Measurements from ENCODE around the gene C16orf86. TPM values are rescaled to one million over a fixed set of nuclear protein-coding genes. Genes with fewer than 3 reads are reported as not detected.

Gene C16orf86
- total RNA-seq, 1 experiment from 2014 or later: 0.34 TPM

DNA sequence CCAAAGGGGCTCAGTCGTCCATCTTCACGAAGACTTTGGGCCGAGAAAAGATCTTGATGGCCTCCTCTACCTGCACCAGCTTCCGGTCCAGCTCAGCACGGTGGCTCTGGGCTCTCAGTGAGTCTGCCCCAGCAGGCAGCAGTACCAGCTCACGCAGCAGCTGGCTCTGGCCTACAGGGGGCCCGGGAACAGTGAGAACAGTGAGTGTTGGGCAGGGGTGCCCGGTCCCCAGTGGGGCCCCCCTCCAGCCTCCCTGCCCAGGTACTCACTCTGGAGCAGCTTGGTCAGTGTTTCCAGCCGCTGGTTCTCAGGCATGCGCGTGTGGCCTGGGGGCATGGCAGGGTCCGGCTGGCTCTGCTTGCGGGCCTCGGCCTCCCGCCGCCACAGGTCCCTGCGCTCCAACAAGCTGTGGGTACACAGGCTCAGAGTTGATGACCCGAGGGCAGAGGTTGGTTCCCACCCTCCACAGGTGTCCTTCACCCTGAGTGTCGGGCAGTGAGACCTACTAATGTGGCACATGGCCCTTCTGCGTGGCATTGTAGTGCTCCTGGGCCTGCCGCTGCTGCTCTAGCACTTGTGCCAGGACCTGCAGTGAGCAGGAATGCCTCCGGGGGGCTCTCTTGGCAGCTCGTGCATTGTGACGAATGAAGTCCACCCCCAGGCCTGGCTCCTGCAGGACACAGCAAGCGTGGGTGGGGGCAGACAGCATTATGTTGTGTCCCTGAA, 3.3 kb upstream of the C16orf86 start:
- Mint-ChIP-seq H3K9me3 (ENCODE audit: unreplicated experiment) (no peaks in the 10 kb centered on the region), H3K36me3 (ENCODE audit: insufficient read depth, unreplicated experiment) (peaks cover 37% of the 10 kb centered on the region), H3K27me3 (ENCODE audit: insufficient read depth, unreplicated experiment) (no peaks in the 10 kb centered on the region), H3K4me3 (ENCODE audit: unreplicated experiment) (no peak overlapping the region), H3K4me1 (ENCODE audit: low read depth, unreplicated experiment) (no peaks in the 10 kb centered on the region), H3K27ac (ENCODE audit: unreplicated experiment) (no peak overlapping the region)
- BruUV-seq (replicated peaks): no TSS peak
- intact Hi-C loops (cut with micrococcal nuclease; ENCODE audit: unreplicated experiment): no loop called here
- POLR2A ChIA-PET: no interaction called here
- Histone ChIP-seq H3K27me3 (replicated peaks; ENCODE audit: control insufficient read depth, insufficient read depth, low read length) (no peaks in the 10 kb centered on the region), H3K4me1 (peaks cover 17% of the 10 kb centered on the region), H3K36me3 (ENCODE audit: control insufficient read depth, insufficient read depth, low read length) (no peaks in the 10 kb centered on the region), H3K9me3 (no peaks in the 10 kb centered on the region), H3K4me3 (ENCODE audit: low read depth, low read length) (no peak overlapping the region)
- CTCF ChIA-PET: interaction anchor here (0.6 to 6.3 kb wide), 3 partner anchors 126 to 145 kb away, joined by 3 to 60 read pairs (median 3); no protein-coding TSS in a partner anchor
- DNase-seq: peak; percentile 56 to 61
- TF ChIP-seq, protein P1, sequence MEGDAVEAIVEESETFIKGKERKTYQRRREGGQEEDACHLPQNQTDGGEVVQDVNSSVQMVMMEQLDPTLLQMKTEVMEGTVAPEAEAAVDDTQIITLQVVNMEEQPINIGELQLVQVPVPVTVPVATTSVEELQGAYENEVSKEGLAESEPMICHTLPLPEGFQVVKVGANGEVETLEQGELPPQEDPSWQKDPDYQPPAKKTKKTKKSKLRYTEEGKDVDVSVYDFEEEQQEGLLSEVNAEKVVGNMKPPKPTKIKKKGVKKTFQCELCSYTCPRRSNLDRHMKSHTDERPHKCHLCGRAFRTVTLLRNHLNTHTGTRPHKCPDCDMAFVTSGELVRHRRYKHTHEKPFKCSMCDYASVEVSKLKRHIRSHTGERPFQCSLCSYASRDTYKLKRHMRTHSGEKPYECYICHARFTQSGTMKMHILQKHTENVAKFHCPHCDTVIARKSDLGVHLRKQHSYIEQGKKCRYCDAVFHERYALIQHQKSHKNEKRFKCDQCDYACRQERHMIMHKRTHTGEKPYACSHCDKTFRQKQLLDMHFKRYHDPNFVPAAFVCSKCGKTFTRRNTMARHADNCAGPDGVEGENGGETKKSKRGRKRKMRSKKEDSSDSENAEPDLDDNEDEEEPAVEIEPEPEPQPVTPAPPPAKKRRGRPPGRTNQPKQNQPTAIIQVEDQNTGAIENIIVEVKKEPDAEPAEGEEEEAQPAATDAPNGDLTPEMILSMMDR (IDR thresholded peaks at IDR 0.05; ENCODE audit: insufficient read depth in 1 of 2, low read depth in 1 of 2, low read length in 1 of 2, severe bottlenecking in 1 of 2, unreplicated experiment in 1 of 2): peak; percentile 21 to 26

DNA sequence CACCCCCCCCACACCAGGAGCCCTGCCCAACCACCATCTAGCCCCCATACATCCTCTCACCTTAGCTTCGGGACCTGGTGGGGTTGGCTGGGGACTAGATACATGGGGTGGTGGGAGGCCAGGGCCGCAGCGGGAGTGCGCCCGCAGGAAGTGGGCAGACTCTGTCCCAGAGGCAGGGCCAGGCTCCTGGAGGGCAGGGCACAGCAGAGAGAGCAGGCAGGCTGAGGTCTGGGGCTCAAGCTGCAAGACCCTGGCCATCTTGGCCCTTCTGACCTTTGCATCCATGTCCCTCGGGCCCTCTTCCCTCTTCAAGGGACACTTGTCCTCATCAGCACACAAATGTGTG, 2.8 kb upstream of the C16orf86 start:
- CTCF ChIA-PET: interaction anchor here (0.9 to 6.3 kb wide), 3 partner anchors 143 to 202 kb away, joined by 3 to 60 read pairs (median 8); no protein-coding TSS in a partner anchor
- H3K9me3 ChIP-seq: no peaks in the 10 kb centered on the region
- H3K4me1 Mint-ChIP-seq (ENCODE audit: low read depth, unreplicated experiment): no peaks in the 10 kb centered on the region
- intact Hi-C loops (cut with micrococcal nuclease; ENCODE audit: unreplicated experiment): no loop called here
- no peak overlapping the region for H3K4me3 ChIP-seq (ENCODE audit: low read depth, low read length)
- POLR2A ChIA-PET: no interaction called here
- H3K9me3 Mint-ChIP-seq (ENCODE audit: unreplicated experiment): no peaks in the 10 kb centered on the region
- H3K27me3 ChIP-seq (replicated peaks; ENCODE audit: control insufficient read depth, insufficient read depth, low read length): no peaks in the 10 kb centered on the region
- no peak overlapping the region for H3K27ac Mint-ChIP-seq (ENCODE audit: unreplicated experiment)
- H3K36me3 Mint-ChIP-seq (ENCODE audit: insufficient read depth, unreplicated experiment): peaks cover 37% of the 10 kb centered on the region
- H3K36me3 ChIP-seq (ENCODE audit: control insufficient read depth, insufficient read depth, low read length): no peaks in the 10 kb centered on the region
- H3K4me1 ChIP-seq: peaks cover 15% of the 10 kb centered on the region
- H3K4me3 Mint-ChIP-seq (ENCODE audit: unreplicated experiment): no peak overlapping the region
- TF ChIP-seq, protein P1 (IDR thresholded peaks at IDR 0.05; ENCODE audit: insufficient read depth in 1 of 2, low read depth in 1 of 2, low read length in 1 of 2, severe bottlenecking in 1 of 2, unreplicated experiment in 1 of 2): no peak
- peak in 1 of 2 experiments; percentile 33 for DNase-seq
- BruUV-seq (replicated peaks): no TSS peak
- H3K27me3 Mint-ChIP-seq (ENCODE audit: insufficient read depth, unreplicated experiment): no peaks in the 10 kb centered on the region

DNA sequence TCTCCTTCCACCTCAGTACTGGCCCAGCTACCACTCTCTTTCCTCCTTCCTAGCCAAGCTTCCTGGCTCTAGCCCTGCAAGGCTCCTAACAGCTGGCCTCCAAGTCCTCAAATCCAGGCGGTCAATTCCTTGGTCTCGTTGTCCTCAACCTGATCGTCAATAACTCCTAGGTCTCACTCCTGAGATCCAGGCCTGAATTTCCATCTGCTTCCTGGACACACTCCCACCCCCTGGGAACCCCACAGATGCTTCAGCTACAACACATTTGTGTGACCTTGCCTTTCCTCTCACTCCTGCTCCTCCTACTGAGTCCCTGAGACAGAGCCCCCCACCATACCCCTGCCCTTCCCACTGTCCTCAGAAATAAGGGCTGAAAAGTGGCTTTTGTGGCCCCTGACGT, 2.4 kb upstream of the C16orf86 start:
- Histone ChIP-seq H3K4me1 (peaks cover 11% of the 10 kb centered on the region), H3K36me3 (ENCODE audit: control insufficient read depth, insufficient read depth, low read length) (no peaks in the 10 kb centered on the region), H3K27me3 (replicated peaks; ENCODE audit: control insufficient read depth, insufficient read depth, low read length) (no peaks in the 10 kb centered on the region), H3K9me3 (no peaks in the 10 kb centered on the region), H3K4me3 (ENCODE audit: low read depth, low read length) (no peak overlapping the region)
- intact Hi-C loops (cut with micrococcal nuclease; ENCODE audit: unreplicated experiment): no loop called here
- H3K9me3 Mint-ChIP-seq (ENCODE audit: unreplicated experiment): no peaks in the 10 kb centered on the region
- ChIA-PET CTCF (interaction anchor here (0.9 to 6.3 kb wide), 3 partner anchors 143 to 201 kb away, joined by 3 to 60 read pairs (median 8); no protein-coding TSS in a partner anchor), POLR2A (no interaction called here)
- H3K4me1 Mint-ChIP-seq (ENCODE audit: low read depth, unreplicated experiment): no peaks in the 10 kb centered on the region
- BruUV-seq (replicated peaks): no TSS peak
- no peaks in the 10 kb centered on the region for H3K27me3 Mint-ChIP-seq (ENCODE audit: insufficient read depth, unreplicated experiment)
- TF ChIP-seq, protein P1 (IDR thresholded peaks at IDR 0.05; ENCODE audit: insufficient read depth in 1 of 2, low read depth in 1 of 2, low read length in 1 of 2, severe bottlenecking in 1 of 2, unreplicated experiment in 1 of 2): no peak
- H3K27ac Mint-ChIP-seq (ENCODE audit: unreplicated experiment): no peak overlapping the region
- H3K36me3 Mint-ChIP-seq (ENCODE audit: insufficient read depth, unreplicated experiment): peaks cover 33% of the 10 kb centered on the region
- no peak overlapping the region for H3K4me3 Mint-ChIP-seq (ENCODE audit: unreplicated experiment)
- peak in 1 of 2 experiments; percentile 19 for DNase-seq
